ENCODE measurements around the gene MTRFR.

DNA sequence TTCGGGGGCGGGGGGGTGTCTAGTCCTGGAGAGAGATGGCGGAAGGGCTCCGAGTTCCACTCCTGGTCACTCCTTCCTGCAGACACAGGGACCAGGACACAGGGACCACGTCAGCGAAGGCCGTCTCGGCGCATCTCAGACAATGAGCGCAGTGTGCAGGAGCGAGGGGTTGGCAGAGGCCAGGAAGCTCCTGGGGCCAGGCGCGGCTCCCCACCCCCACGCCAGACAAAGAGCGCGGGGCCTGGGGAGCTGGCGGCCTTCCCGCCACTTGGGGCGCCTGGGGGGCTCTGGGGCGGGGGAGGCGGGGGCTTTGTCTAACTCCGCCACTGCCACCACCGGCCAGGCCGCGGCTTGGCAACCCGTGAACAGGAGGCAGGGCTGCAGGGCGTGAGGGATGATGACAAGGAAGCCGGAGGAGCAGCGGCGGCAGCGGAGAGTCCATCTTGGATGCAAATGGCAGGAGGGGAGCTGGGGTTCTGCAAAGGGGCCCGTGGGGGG is 36.2 kb downstream of the MTRFR start:
- TF ChIP-seq POLR2A (IDR thresholded peaks at IDR 0.05; ENCODE audit: low read depth, low read length) (no peak), GATA2 (IDR thresholded peaks at IDR 0.05; ENCODE audit: insufficient read depth, insufficient read length, low read depth, low read length) (no peak), POLR2AphosphoS5 (IDR thresholded peaks at IDR 0.05; ENCODE audit: insufficient read depth, low read depth, low read length) (peak; percentile 27), JUN (IDR thresholded peaks at IDR 0.05; ENCODE audit: borderline replicate concordance, insufficient read depth, insufficient read length, low read depth) (no peak)
- TF ChIP-seq, protein P1, sequence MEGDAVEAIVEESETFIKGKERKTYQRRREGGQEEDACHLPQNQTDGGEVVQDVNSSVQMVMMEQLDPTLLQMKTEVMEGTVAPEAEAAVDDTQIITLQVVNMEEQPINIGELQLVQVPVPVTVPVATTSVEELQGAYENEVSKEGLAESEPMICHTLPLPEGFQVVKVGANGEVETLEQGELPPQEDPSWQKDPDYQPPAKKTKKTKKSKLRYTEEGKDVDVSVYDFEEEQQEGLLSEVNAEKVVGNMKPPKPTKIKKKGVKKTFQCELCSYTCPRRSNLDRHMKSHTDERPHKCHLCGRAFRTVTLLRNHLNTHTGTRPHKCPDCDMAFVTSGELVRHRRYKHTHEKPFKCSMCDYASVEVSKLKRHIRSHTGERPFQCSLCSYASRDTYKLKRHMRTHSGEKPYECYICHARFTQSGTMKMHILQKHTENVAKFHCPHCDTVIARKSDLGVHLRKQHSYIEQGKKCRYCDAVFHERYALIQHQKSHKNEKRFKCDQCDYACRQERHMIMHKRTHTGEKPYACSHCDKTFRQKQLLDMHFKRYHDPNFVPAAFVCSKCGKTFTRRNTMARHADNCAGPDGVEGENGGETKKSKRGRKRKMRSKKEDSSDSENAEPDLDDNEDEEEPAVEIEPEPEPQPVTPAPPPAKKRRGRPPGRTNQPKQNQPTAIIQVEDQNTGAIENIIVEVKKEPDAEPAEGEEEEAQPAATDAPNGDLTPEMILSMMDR (IDR thresholded peaks at IDR 0.05; ENCODE audit: extremely low read depth in 1 of 2, insufficient read depth in 1 of 2, low read depth in 1 of 2, low read length in 2 of 2) = peak; percentile 4 to 26
